MCF 10A (cell line): ENCODE results near the gene PYGM. TPM values are rescaled to one million over a fixed set of nuclear protein-coding genes. Genes with fewer than 3 reads are reported as not detected.

Experiments
- BruUV-seq: library from RNA; stranded (reverse); fragments of 400-500 nt; replicated peaks from 2 replicates; lab custom pipeline; 2021; lab: Mats Ljungman, UMichigan
- CTCF ChIA-PET: fragments of 300-600 bp; sonication (Branson Sonifier 250); formaldehyde crosslinking; extraction: SDS; loops from one replicate; lab custom pipeline; 2021; ENCODE audit warnings: antibody characterized with exemption, inconsistent platforms; lab: Yijun Ruan, JAX
- POLR2A ChIA-PET: fragments of 300-600, 350-650 bp; sonication (Branson Sonifier 250); formaldehyde crosslinking; extraction: SDS; loops from one replicate; lab custom pipeline; 2020; ENCODE audit warnings: antibody characterized with exemption, inconsistent platforms; lab: Yijun Ruan, JAX
- DNase-seq: peaks from one replicate; pipeline ENCODE4 v3.0.0-alpha.2; 2018; ENCODE audit not compliant: unreplicated experiment
- H3K27ac Mint-ChIP-seq: one replicate; pipeline ENCODE4 v1.8.0; 2022; ENCODE audit warnings: mild to moderate bottlenecking, low read depth, mixed read lengths; ENCODE audit not compliant: unreplicated experiment
- H3K27me3 Mint-ChIP-seq: one replicate; pipeline ENCODE4 v1.8.0; 2022; ENCODE audit warnings: mixed read lengths; ENCODE audit not compliant: insufficient read depth, unreplicated experiment
- H3K36me3 Mint-ChIP-seq: one replicate; pipeline ENCODE4 v1.8.0; 2022; ENCODE audit warnings: mild to moderate bottlenecking, moderate library complexity, mixed read lengths; ENCODE audit not compliant: insufficient read depth, unreplicated experiment
- H3K4me1 Mint-ChIP-seq: one replicate; pipeline ENCODE4 v1.8.0; 2022; ENCODE audit warnings: mixed read lengths; ENCODE audit not compliant: insufficient read depth, unreplicated experiment
- H3K4me3 Mint-ChIP-seq: one replicate; pipeline ENCODE4 v1.8.0; 2022; ENCODE audit warnings: mild to moderate bottlenecking, moderate library complexity, mixed read lengths; ENCODE audit not compliant: unreplicated experiment
- H3K9me3 Mint-ChIP-seq: one replicate; pipeline ENCODE4 v1.8.0; 2022; ENCODE audit warnings: mixed read lengths; ENCODE audit not compliant: unreplicated experiment
- intact Hi-C: fragments of 100-400 bp; cut with micrococcal nuclease; formaldehyde crosslinking; loops from 2 replicates; pipeline ENCODE4 v1.14.1; 2022
- total RNA-seq: library from RNA; stranded (reverse); gene quantifications from 2 replicates; pipeline ENCODE4 v1.2.3, GENCODE V29; 2022
- TF ChIP-seq, protein P1 (sequence below): fragments of 200-600 bp; IDR thresholded peaks from one replicate; pipeline ENCODE4 v1.8.0; 2022; ENCODE audit warnings: antibody characterized with exemption, mild to moderate bottlenecking; ENCODE audit not compliant: unreplicated experiment

Gene PYGM
- total RNA-seq, 1 experiment from 2014 or later, result 0.09 TPM

DNA sequence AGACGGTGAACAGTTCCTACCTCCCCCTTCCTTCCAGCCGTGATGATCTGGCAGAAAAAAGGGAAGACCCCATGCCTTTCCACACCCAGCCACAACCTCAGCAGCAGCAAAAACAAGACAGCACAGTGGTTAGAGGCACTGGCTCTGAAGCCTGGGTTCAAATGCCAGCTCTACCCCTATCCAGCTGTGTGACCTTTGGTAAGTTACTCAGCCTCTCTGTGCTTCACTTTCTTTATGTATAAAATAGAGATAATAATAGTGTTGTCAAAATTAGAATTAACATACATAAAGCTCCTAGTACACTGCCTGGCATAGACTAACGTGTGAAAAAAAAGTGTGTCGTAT is 41.0 kb downstream of the PYGM start:
- intact Hi-C loops, result no loop called here
- H3K9me3 Mint-ChIP-seq, result no peaks in the 10 kb centered on the region
- no peak overlapping the region for H3K27ac Mint-ChIP-seq
- no peaks in the 10 kb centered on the region for H3K36me3 Mint-ChIP-seq
- H3K4me3 Mint-ChIP-seq, result no peak overlapping the region
- no TSS peak for BruUV-seq
- peaks cover 91% of the 10 kb centered on the region for H3K27me3 Mint-ChIP-seq
- H3K4me1 Mint-ChIP-seq, result no peaks in the 10 kb centered on the region
- ChIA-PET POLR2A (interaction anchor here (0.5 to 0.8 kb wide), 2 partner anchors 20 to 30 kb away, joined by 3 to 4 read pairs; no protein-coding TSS in a partner anchor), CTCF (interaction anchor here (0.7 to 3.0 kb wide), 5 partner anchors 9 to 313 kb away, joined by 3 to 11 read pairs (median 3); no protein-coding TSS in a partner anchor)
- no peak for DNase-seq
- TF ChIP-seq, protein P1, sequence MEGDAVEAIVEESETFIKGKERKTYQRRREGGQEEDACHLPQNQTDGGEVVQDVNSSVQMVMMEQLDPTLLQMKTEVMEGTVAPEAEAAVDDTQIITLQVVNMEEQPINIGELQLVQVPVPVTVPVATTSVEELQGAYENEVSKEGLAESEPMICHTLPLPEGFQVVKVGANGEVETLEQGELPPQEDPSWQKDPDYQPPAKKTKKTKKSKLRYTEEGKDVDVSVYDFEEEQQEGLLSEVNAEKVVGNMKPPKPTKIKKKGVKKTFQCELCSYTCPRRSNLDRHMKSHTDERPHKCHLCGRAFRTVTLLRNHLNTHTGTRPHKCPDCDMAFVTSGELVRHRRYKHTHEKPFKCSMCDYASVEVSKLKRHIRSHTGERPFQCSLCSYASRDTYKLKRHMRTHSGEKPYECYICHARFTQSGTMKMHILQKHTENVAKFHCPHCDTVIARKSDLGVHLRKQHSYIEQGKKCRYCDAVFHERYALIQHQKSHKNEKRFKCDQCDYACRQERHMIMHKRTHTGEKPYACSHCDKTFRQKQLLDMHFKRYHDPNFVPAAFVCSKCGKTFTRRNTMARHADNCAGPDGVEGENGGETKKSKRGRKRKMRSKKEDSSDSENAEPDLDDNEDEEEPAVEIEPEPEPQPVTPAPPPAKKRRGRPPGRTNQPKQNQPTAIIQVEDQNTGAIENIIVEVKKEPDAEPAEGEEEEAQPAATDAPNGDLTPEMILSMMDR, result no peak

DNA sequence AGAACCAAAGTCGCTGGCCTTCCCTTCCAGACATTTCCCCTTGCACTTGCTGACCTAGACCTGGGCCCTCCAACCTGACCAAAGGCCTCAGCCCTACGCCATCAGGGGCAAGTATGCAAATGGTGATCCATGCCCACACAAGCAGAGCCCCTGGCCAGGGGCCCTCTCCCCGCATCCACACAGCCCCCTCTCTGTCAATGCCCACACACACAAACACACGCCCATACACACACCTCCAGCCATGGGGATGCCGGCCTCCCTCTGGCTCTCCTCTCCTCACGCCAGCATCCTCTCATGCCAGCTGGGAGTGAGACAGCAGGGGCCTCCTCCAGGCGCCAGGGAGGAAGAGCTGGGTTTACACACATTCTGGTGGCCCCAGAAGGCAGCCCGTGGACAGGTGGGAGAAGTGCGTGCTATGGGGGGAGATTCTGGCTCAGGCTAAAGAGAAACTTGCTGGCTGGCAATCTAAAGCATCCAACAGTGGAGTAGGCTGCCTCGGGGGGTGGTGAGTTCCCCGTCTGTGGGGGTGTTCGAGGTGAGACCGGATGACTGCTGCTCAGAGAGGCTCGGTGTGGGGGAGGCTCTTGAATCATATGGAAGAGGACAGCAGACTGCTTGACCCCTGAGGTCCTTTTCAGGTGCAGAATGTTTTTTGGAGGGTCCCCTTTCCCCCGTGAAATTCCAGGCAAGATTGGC is 41.5 kb downstream of the PYGM start:
- ChIA-PET CTCF (interaction anchor here (0.6 to 3.0 kb wide), 6 partner anchors 9 to 312 kb away, joined by 3 to 11 read pairs (median 3); no protein-coding TSS in a partner anchor), POLR2A (interaction anchor here (0.5 to 0.8 kb wide), 2 partner anchors 20 to 30 kb away, joined by 3 to 4 read pairs; no protein-coding TSS in a partner anchor)
- Mint-ChIP-seq H3K4me3 (no peak overlapping the region), H3K27ac (no peak overlapping the region), H3K27me3 (peaks cover 93% of the 10 kb centered on the region), H3K4me1 (no peaks in the 10 kb centered on the region), H3K36me3 (no peaks in the 10 kb centered on the region), H3K9me3 (no peaks in the 10 kb centered on the region)
- intact Hi-C loops, result no loop called here
- BruUV-seq, result no TSS peak
- no peak for DNase-seq
- TF ChIP-seq, protein P1, result no peak

DNA sequence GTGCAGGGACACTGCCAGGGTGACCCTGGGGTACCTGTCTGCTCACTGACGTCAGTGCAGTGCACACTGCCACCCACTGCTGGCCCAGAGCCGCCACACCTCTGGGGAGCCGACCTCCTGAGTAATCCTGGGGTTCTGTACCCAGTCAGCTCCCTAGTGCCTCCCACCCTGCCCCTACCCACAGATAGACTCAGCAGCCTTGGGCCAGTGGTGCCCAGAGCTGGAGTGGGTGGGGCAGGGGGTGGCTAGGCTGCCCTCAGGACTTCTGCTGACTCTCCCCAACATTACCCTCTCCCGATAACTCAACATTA is 42.6 kb downstream of the PYGM start:
- CTCF ChIA-PET, result interaction anchor here (0.9 to 1.2 kb wide), 2 partner anchors 25 to 57 kb away, joined by 3 to 4 read pairs; no protein-coding TSS in a partner anchor
- no peaks in the 10 kb centered on the region for H3K4me1 Mint-ChIP-seq
- H3K27me3 Mint-ChIP-seq, result peaks cover 87% of the 10 kb centered on the region
- no peak for DNase-seq
- POLR2A ChIA-PET, result interaction anchor here (0.5 to 1.0 kb wide), 2 partner anchors 9 to 16 kb away, joined by 3 read pairs; no protein-coding TSS in a partner anchor
- H3K9me3 Mint-ChIP-seq, result no peaks in the 10 kb centered on the region
- TF ChIP-seq, protein P1, result no peak
- no peak overlapping the region for H3K4me3 Mint-ChIP-seq
- H3K27ac Mint-ChIP-seq, result no peak overlapping the region
- no peaks in the 10 kb centered on the region for H3K36me3 Mint-ChIP-seq
- no TSS peak for BruUV-seq
- intact Hi-C loops, result no loop called here

DNA sequence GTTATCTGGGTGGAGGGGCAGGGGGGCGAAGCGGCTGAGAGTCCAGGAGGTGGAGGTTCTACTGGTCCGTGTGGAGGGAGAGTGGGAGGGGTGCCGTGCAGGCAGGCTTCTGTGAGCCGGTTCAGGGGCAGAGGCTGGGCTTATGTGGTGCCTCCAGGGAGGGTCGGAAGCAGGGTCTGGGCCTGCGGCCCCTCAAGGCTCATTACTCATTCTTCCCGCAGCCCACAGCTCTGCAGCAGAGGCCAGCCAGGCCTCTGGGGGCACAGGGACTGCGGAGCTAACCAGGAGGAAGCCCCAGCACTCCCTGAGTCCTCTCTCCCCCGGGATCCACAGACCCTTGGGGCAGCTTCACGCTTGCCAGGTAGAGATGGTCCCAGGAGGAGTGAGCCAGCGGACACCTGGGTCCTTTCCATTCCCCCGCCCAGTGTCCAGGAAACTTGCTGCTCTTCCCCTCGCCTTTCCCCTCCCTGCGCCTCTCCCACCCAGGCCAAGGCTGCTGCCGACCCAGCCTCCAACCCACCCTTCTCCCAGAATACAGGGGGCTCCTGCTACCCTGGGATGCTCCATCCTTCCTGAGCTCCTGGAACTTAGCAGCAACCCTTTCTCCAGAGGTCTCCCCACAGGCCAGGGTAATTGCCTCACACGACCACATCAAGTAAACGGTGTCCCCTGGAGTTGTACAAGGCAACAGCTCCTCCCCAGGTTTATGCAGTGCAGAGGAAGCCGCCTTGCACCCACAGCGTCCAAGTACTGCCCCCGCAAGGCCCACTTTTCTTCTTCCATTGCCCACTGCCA is 43.1 kb downstream of the PYGM start:
- peaks cover 82% of the 10 kb centered on the region for H3K27me3 Mint-ChIP-seq
- H3K9me3 Mint-ChIP-seq, result no peaks in the 10 kb centered on the region
- no peak for DNase-seq
- H3K4me3 Mint-ChIP-seq, result no peak overlapping the region
- intact Hi-C loops, result no loop called here
- ChIA-PET CTCF (interaction anchor here (1.1 kb wide), 1 partner anchor 265 kb away, joined by 3 read pairs; no protein-coding TSS in a partner anchor), POLR2A (interaction anchor here (0.5 to 1.0 kb wide), 2 partner anchors 8 to 16 kb away, joined by 3 read pairs; no protein-coding TSS in a partner anchor)
- no peak overlapping the region for H3K27ac Mint-ChIP-seq
- TF ChIP-seq, protein P1, result no peak
- H3K4me1 Mint-ChIP-seq, result no peaks in the 10 kb centered on the region
- H3K36me3 Mint-ChIP-seq, result no peaks in the 10 kb centered on the region
- BruUV-seq, result no TSS peak
